ENCODE measurements around the gene LRRC19.

LRRC19 gene

GRCh38 chr9:27005491-27005890 is at the start of gene LRRC19:
Gene LRRC19, minus strand, starts transcription at chr9:27005672. Its CDS starts 5,978 bp downstream, at chr9:26999694.
- DNase-seq = no peak

GRCh38 chr9:27054841-27055240 is 49.4 kb upstream of the LRRC19 start:
- no peak for DNase-seq

- DNase-seq = no peak
Observed at GRCh38 chr9:27054125-27054524, 48.7 kb upstream of the LRRC19 start.

- no peak for DNase-seq
Observed at GRCh38 chr9:27053369-27054022, 48.0 kb upstream of the LRRC19 start.

- no peak for DNase-seq
Observed at GRCh38 chr9:27047136-27047535, 41.7 kb upstream of the LRRC19 start.

GRCh38 chr9:27043176-27043575 is 37.7 kb upstream of the LRRC19 start:
- DNase-seq = no peak

- no peak for DNase-seq
Observed at GRCh38 chr9:27042476-27042875, 37.0 kb upstream of the LRRC19 start.

GRCh38 chr9:27041746-27042145 is 36.3 kb upstream of the LRRC19 start:
- no peak for DNase-seq

- DNase-seq = no peak
Observed at GRCh38 chr9:27037499-27037898, 32.0 kb upstream of the LRRC19 start.

GRCh38 chr9:27033815-27034403 is 28.4 kb upstream of the LRRC19 start:
- peak in 1 of 2 experiments; percentile 1 for DNase-seq

GRCh38 chr9:27029186-27029585 is 23.7 kb upstream of the LRRC19 start:
- no peak for DNase-seq

- DNase-seq = no peak
Observed at GRCh38 chr9:27022920-27023319, 17.4 kb upstream of the LRRC19 start.

GRCh38 chr9:27019589-27019988 is 14.1 kb upstream of the LRRC19 start:
- DNase-seq = no peak

- no peak for DNase-seq
Observed at GRCh38 chr9:27003426-27004077, 1.9 kb downstream of the LRRC19 start.

- no peak for DNase-seq
Observed at GRCh38 chr9:26995810-26996209, 9.7 kb downstream of the LRRC19 start.

GRCh38 chr9:26983340-26983739 is 22.1 kb downstream of the LRRC19 start:
- no peak for DNase-seq

GRCh38 chr9:26975728-26976707 is 29.5 kb downstream of the LRRC19 start:
- DNase-seq = no peak

GRCh38 chr9:26974927-26975326 is 30.5 kb downstream of the LRRC19 start:
- DNase-seq = no peak

- no peak for DNase-seq
Observed at GRCh38 chr9:26973989-26974388, 31.5 kb downstream of the LRRC19 start.

GRCh38 chr9:26971721-26972120 is 33.8 kb downstream of the LRRC19 start:
- DNase-seq = no peak

GRCh38 chr9:26956860-26957233 is 48.6 kb downstream of the LRRC19 start:
- DNase-seq = no peak

GRCh38 chr9:26955921-26956859 is 49.3 kb downstream of the LRRC19 start, which contains the start of gene IFT74:
Gene IFT74, plus strand, starts transcription at chr9:26956412. Its CDS starts 5,556 bp downstream, at chr9:26961968.
- DNase-seq = peak; percentile 71 to 88
